ENCODE measurements around the gene ARHGAP42.

GRCh38 chr11:100810666-100811065 is 123.6 kb downstream of the ARHGAP42 start:
- TF ChIP-seq CTCF (IDR thresholded peaks at IDR 0.05 in 2 of 3, conservative IDR thresholded peaks at IDR 0.05 in 1 of 3; ENCODE audit: control insufficient read depth in 2 of 3, extremely low read depth in 1 of 3, insufficient read depth in 1 of 3, low read depth in 3 of 3, low read length in 3 of 3) (no peak), EZH2 (IDR thresholded peaks at IDR 0.05; ENCODE audit: borderline replicate concordance, control insufficient read depth, low read depth, low read length) (no peak), ELK1 (IDR thresholded peaks at IDR 0.05; ENCODE audit: low read depth, low read length) (no peak), FOS (IDR thresholded peaks at IDR 0.05; ENCODE audit: borderline replicate concordance, extremely low read depth, insufficient read length) (no peak), GABPA (IDR thresholded peaks at IDR 0.05; ENCODE audit: low read depth) (no peak), ZNF24 (IDR thresholded peaks at IDR 0.05) (no peak)

Measured in GM12878 (cell line).